AG10803 (cell line): ENCODE measurements around the gene QPCT.

Experiments used
- DNase-seq: peaks from one replicate; pipeline ENCODE4 v3.0.0; 2010; ENCODE audit warnings: low read depth
- H3K4me3 ChIP-seq: 2 replicates; pipeline ENCODE4 v1.5.1; 2011; ENCODE audit warnings: mild to moderate bottlenecking, low read length, control low read depth
- CTCF ChIP-seq: conservative IDR thresholded peaks from 2 replicates; pipeline ENCODE4 v1.5.1; 2011; ENCODE audit warnings: mild to moderate bottlenecking, low read length, control low read depth, inconsistent platforms

Gene QPCT

DNA sequence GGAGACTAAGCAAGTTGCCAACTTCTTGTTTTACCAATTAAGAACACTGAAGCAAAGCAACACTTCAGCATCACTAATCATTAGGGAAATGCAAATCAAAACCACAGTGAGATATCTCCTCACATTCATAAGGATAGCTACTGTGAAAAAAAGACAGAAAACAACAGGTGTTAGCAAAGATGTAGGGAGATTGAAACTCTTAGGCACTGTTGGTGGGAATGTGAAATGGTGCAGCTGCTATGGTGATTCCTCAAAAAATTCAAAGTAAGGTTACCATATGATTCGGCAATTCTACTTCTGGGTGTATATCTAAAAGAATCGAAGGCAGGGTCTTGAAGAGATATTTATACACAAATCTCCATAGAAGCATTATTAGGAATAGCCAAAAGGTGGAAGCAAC, 11.2 kb upstream of the QPCT start:
- DNase-seq: no peak
- H3K4me3 ChIP-seq: no peak overlapping the region

GRCh38 chr2:37335604-37336003, 8.8 kb upstream of the QPCT start:
- no peak for DNase-seq
- TF ChIP-seq CTCF: no peak
- H3K4me3 ChIP-seq: no peak overlapping the region

More for the DNA sequence above, 11.2 kb upstream of the QPCT start:
- TF ChIP-seq CTCF: no peak

- TF ChIP-seq CTCF: no peak
- no peak overlapping the region for H3K4me3 ChIP-seq
- DNase-seq: no peak
Measured at GRCh38 chr2:37337620-37338280, 6.7 kb upstream of the QPCT start.

- TF ChIP-seq CTCF: no peak
- no peak for DNase-seq
- H3K4me3 ChIP-seq: no peak overlapping the region
Measured at GRCh38 chr2:37338933-37339332, 5.5 kb upstream of the QPCT start.

DNA sequence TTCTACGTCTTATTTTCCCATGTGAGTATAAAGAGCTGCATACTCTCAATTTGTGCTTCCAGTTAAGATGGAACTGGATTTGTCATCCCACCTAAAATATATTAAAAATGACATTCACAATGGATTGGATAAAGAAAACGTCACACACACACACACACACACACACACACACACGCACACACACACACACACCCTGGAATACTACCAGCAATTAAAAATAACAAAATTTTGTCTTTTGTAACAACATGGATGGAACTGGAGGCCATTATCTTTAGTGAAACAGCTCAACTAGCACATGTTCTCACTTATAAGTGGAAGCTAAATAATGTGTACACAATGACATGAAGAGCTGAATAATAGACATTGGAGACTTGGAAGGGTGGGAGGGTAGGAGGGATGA, 3.8 kb upstream of the QPCT start:
- no peak for DNase-seq
- TF ChIP-seq CTCF: no peak
- H3K4me3 ChIP-seq: no peak overlapping the region

DNA sequence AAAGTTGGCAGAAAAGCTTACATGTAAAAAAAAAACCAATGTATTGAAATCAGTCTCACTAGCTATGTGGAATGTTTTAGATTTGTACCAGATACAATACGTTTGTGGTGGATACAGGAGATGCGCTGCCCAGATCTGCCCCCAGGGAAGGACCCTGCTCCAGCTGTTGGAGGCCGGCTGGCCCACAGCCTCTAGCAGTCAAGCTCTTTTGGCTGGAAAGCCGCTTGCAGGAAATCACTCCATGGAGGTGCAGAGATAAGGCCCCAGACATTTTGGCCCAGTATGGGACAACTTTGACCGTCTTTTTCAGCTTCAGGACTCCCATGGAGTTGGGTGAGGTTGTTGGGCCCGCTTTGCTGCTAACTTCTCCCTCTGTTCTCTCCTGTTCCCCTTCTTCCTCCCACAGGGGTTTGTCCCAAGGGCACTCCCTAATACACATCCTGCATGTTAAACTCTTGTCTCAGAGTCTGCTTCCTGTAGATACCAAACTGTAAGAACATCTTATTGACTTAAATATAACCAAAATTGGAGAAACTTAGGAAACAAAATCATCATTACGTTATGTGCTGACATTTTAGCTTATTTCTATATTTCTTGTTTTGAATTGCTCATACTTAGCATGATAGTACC, 1.7 kb upstream of the QPCT start:
- no peak for TF ChIP-seq CTCF

More for the DNA sequence above, 1.7 kb upstream of the QPCT start:
- H3K4me3 ChIP-seq: no peak overlapping the region
- DNase-seq: no peak
